IPS-18a (cell line): ENCODE measurements around the gene MAS1L.

Source experiments
- H3K27ac ChIP-seq: one replicate; pipeline ENCODE4 v1.5.1; 2013; ENCODE audit warnings: low read length
- H3K27me3 ChIP-seq: one replicate; pipeline ENCODE4 v1.6.1; 2013; ENCODE audit warnings: mild to moderate bottlenecking, low read length; ENCODE audit not compliant: control insufficient read depth, insufficient read depth
- H3K36me3 ChIP-seq: one replicate; pipeline ENCODE4 v1.6.1; 2013; ENCODE audit warnings: low read depth, low read length; ENCODE audit not compliant: control insufficient read depth
- H3K4me1 ChIP-seq: one replicate; pipeline ENCODE4 v1.6.1; 2013; ENCODE audit warnings: low read depth, low read length; ENCODE audit not compliant: control insufficient read depth
- H3K4me3 ChIP-seq: one replicate; pipeline ENCODE4 v1.5.1; 2013; ENCODE audit warnings: low read length
- H3K9ac ChIP-seq: one replicate; pipeline ENCODE4 v1.6.1; 2013; ENCODE audit warnings: mild to moderate bottlenecking, low read length, moderate library complexity
- H3K9me3 ChIP-seq: one replicate; pipeline ENCODE4 v1.6.1; 2013; ENCODE audit warnings: low read depth, low read length; ENCODE audit not compliant: control insufficient read depth

The MAS1L gene

DNA sequence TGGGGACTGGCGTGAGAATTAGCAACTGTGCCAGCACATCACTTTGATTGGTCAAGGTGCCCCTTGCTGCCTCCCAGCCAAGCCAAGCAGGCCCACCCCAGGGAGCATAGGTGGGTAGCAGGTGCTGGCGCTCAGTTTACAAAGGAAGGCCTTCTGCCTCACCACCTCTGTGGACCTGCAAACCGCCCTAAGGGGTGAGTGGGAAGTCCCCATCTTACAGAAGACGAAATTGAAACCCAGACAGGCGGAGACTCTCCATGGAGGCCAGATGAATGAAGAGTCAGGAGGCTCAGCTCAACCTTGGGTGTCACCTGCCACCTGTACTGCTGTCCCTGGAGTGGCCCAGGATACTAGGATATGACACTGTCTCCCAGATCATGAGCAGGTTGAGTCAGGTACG is 21.5 kb upstream of the MAS1L start:
- Histone ChIP-seq H3K27me3 (no peaks in the 10 kb centered on the region), H3K4me3 (no peak overlapping the region), H3K36me3 (no peaks in the 10 kb centered on the region), H3K9ac (no peak overlapping the region), H3K27ac (no peak overlapping the region), H3K4me1 (peaks cover 4% of the 10 kb centered on the region), H3K9me3 (no peaks in the 10 kb centered on the region)

DNA sequence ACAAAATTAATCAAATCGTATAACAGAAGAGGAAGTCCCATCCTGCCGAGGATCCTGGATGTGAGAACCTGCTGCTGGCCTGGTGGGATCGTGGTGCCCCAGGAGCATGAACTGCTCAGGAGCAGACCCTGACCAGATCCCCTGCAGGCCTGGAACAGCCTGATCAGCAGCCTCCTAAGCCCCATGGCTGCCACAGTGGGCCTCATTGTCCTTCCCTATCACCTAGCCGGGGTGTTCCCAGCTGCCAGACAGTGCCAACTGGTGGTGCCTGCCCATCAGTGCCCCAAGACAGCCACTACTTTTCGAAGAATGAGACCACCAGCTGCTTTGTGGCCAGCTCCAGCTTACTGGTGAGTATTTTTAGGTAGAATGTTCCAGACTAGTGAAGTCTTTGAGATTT is 19.6 kb upstream of the MAS1L start:
- no peak overlapping the region for H3K4me3 ChIP-seq
- H3K27ac ChIP-seq, result no peak overlapping the region
- no peaks in the 10 kb centered on the region for H3K27me3 ChIP-seq
- H3K9me3 ChIP-seq, result no peaks in the 10 kb centered on the region
- H3K4me1 ChIP-seq, result peaks cover 4% of the 10 kb centered on the region
- H3K36me3 ChIP-seq, result no peaks in the 10 kb centered on the region
- H3K9ac ChIP-seq, result no peak overlapping the region

DNA sequence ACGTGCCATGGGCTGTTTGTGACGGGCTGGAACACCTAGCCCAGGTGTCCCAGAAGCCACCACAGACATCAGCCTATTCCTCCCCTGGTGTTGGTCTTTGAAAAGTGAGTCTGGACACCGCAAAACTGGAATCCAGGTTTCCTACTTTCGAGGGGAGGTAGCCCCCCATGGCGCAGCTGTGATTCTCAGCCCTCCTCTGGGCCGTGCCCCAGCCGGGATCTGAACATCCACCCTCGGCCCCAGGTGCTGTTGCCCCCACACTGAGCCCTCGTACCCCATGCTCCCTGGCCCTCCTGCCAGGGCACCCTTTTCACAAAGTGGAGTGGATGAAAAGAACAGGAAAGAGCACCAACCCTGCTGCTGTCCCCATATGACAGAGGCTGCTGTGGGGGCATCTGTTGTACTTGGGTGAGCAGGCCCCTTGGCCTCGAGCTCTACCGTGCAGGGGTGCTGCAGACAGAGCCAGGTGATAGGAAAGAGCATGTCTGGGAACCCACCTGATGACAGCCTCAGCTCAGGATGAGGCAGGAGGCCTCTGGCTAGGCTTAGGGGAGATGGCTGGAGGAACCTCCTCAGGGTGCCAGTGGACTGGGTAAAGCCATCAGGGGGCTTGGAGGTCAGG is 18.8 kb upstream of the MAS1L start:
- Histone ChIP-seq H3K27me3 (no peaks in the 10 kb centered on the region), H3K36me3 (no peaks in the 10 kb centered on the region), H3K4me1 (peaks cover 4% of the 10 kb centered on the region), H3K4me3 (no peak overlapping the region), H3K27ac (no peak overlapping the region), H3K9me3 (no peaks in the 10 kb centered on the region), H3K9ac (no peak overlapping the region)

DNA sequence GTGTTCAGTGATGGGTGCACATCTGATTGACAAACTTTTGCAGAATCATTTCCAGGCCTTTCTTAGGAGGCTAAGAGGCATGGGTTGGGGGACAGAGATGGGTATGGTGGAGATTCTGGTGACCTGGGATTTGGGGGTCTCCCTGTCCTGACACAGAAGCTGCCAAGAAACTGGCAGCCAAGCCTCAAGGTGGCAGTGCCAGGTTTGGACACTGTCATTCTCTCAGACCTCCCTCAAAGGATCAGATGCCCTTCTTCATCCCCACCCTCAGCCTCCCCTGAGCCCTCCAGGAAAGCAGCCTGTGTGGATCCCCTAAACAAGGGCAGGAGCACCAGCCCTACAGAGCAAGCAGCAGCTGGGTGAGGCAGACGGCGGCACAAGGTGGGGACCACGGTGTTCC is 18.1 kb upstream of the MAS1L start:
- no peak overlapping the region for H3K4me3 ChIP-seq
- H3K36me3 ChIP-seq, result no peaks in the 10 kb centered on the region
- H3K9ac ChIP-seq, result no peak overlapping the region
- H3K27ac ChIP-seq, result no peak overlapping the region
- H3K27me3 ChIP-seq, result no peaks in the 10 kb centered on the region
- peaks cover 4% of the 10 kb centered on the region for H3K4me1 ChIP-seq
- H3K9me3 ChIP-seq, result no peaks in the 10 kb centered on the region

DNA sequence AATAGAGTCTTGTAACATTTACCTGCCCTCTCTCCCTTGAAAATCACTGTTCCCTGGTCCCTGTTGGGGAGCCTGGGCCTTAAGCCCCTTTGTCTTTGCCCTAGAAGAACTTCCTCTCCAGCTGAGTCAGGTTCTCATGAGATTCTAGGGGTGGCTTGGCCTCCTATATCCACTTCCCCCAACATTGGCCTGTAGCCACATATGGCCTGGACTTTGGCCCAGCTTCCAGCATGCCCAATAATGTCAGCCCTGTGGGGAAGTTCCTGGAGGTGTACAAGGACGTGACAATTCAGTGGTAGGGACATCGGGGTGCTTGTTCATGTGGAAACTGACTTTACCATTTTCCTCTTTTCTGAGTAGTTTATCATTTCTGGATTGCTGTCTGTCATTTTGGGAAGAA is 17.2 kb upstream of the MAS1L start:
- Histone ChIP-seq H3K4me1 (no peaks in the 10 kb centered on the region), H3K27me3 (no peaks in the 10 kb centered on the region), H3K36me3 (no peaks in the 10 kb centered on the region), H3K27ac (no peak overlapping the region), H3K4me3 (no peak overlapping the region), H3K9ac (no peak overlapping the region), H3K9me3 (no peaks in the 10 kb centered on the region)

DNA sequence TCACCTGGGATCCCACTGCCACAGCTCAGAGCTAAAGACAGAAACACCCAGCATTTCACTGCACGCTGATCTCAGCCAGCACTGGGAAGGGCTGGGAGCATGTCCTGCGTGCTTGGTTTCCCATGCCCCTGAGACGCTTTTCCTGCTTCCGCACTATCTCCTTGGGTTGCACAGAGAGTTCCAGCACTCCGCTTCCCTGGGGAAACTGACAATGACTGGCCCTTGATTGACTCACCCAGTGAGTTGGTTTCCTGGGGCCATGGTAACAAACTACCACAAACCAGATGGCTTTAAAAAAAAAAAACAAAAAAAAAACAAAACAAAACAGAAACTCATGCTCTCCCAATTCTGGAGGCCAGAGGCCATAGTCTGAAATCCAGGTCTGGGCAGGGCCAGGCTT is 14.8 kb upstream of the MAS1L start:
- H3K27me3 ChIP-seq, result no peaks in the 10 kb centered on the region
- no peaks in the 10 kb centered on the region for H3K4me1 ChIP-seq
- H3K36me3 ChIP-seq, result no peaks in the 10 kb centered on the region
- no peak overlapping the region for H3K27ac ChIP-seq
- H3K4me3 ChIP-seq, result no peak overlapping the region
- no peaks in the 10 kb centered on the region for H3K9me3 ChIP-seq
- H3K9ac ChIP-seq, result no peak overlapping the region

DNA sequence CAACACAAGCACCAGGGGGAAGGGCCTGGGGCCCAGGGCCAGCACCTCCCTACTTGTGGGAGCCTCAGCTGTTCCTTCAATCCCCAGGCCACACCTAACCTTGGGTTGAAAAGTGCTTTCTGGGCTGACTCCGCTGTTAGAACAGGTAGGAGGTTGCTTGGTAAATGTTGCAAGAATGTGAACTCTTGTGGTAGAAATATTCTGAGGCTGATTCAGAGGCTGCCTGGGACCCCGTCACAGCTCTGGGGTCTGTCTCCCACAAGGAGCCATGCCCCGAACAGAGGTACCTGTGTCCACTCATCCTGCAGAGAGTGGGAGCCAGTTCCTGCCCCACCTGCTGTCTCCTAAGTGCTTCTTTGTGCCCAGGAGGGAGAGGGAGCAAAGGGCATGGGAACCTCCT is 14.4 kb upstream of the MAS1L start:
- H3K27me3 ChIP-seq, result no peaks in the 10 kb centered on the region
- H3K9me3 ChIP-seq, result no peaks in the 10 kb centered on the region
- no peaks in the 10 kb centered on the region for H3K36me3 ChIP-seq
- no peak overlapping the region for H3K9ac ChIP-seq
- H3K4me1 ChIP-seq, result no peaks in the 10 kb centered on the region
- H3K27ac ChIP-seq, result no peak overlapping the region
- no peak overlapping the region for H3K4me3 ChIP-seq

DNA sequence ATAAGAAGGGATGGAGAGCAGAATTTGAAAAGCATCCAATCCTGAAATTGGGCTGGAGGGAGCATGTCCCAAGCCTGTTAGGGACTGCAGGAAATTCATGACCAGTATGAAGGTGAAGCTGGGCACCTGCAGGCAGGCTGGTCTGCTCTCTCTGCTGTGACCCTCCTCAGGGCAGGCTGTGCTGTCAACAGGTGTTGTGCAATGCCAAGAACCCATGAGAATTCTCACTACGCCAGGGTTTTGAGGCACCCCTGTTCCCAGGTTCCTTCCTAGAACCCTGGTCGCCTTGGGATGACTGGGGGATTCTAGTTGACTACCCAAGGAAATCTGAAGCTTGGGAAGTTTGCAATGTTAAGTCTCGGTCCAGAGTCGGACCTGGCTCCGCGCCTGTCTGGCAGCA is 13.3 kb upstream of the MAS1L start:
- Histone ChIP-seq H3K4me3 (no peak overlapping the region), H3K27ac (no peak overlapping the region), H3K27me3 (no peaks in the 10 kb centered on the region), H3K9me3 (no peaks in the 10 kb centered on the region), H3K36me3 (no peaks in the 10 kb centered on the region), H3K9ac (no peak overlapping the region), H3K4me1 (no peaks in the 10 kb centered on the region)

DNA sequence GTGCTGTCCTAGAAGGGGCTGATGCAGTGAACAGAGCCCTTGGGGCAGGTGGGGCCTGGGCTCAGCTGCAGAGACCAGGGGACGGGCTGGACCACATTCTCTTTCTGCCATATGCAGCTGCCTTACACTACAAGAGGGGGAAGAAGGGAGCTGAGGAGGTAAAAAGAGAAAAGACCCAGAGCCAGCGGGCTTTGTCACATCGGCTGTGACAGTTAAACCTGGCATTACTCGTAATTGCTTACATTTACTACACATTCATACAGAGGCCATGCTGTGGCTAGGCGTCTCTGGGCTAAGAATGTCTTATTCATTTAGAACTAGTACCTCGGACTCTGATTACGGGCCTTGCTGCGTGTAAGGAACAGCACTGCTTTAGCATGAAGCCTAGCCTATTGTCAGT is 12.8 kb upstream of the MAS1L start:
- H3K4me1 ChIP-seq, result no peaks in the 10 kb centered on the region
- H3K4me3 ChIP-seq, result no peak overlapping the region
- H3K9ac ChIP-seq, result no peak overlapping the region
- H3K27me3 ChIP-seq, result no peaks in the 10 kb centered on the region
- H3K36me3 ChIP-seq, result no peaks in the 10 kb centered on the region
- no peak overlapping the region for H3K27ac ChIP-seq
- H3K9me3 ChIP-seq, result no peaks in the 10 kb centered on the region

DNA sequence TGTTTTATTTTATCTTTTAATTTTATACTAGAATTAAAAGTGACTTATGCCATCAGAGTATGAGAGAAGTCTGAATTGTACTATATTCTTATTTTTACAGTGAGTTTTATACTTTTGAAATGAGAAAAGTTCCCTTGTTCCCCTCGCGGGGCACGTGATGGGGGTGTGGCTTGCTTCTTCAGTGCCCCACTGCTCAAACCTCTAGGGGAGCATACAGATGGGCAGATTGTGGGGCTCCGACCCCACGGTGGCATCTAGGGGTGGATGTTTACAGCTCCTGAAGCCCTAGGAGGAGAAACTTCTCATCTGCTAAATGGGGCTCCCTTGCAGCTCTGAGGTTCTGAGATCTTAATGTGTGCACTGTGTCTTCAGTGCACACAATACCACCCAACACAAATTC is 11.9 kb upstream of the MAS1L start:
- Histone ChIP-seq H3K36me3 (no peaks in the 10 kb centered on the region), H3K9me3 (no peaks in the 10 kb centered on the region), H3K4me3 (no peak overlapping the region), H3K27ac (no peak overlapping the region), H3K27me3 (no peaks in the 10 kb centered on the region), H3K9ac (no peak overlapping the region), H3K4me1 (no peaks in the 10 kb centered on the region)

DNA sequence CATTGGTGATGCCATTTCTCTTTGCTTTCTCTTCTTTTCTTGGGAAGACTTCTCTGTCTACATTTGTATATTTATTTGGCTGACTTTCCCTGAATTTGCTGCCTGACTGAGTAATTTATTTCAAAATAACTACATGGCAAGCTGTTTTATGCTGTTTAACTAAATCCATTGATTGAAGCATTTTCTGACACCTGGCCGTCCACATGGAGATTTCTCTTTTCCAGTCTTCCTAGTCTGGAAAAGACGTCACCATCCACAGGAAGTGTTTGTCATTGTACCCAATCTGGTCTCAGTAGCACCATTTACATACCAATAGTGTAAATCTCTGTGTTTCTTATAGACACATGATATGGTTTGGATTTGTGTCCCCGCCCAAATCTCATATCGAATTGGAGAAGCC is 9.2 kb upstream of the MAS1L start:
- Histone ChIP-seq H3K27ac (no peak overlapping the region), H3K4me3 (no peak overlapping the region), H3K4me1 (no peaks in the 10 kb centered on the region), H3K9ac (no peak overlapping the region), H3K36me3 (no peaks in the 10 kb centered on the region), H3K9me3 (no peaks in the 10 kb centered on the region), H3K27me3 (no peaks in the 10 kb centered on the region)

DNA sequence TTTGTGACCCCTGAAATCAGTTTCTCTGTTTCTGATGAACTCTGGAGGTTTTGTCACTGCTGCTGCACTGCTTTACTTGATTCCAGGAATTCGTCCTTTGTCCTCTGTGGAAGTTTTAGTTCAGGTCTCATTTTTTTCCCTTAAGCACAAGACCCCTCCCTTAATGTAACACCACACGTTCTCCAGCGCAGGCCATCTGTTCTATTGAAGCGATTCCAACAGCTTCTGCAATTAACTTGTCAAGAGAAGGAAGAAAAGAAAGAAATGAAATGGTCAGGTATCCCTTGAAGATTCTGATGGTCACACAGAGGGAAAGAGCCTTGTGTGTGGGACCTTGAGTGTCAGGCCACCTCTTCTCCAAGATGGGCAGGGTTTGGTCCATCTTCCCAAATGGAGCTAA is 7.8 kb upstream of the MAS1L start:
- Histone ChIP-seq H3K4me1 (no peaks in the 10 kb centered on the region), H3K27ac (no peak overlapping the region), H3K36me3 (no peaks in the 10 kb centered on the region), H3K4me3 (no peak overlapping the region), H3K9ac (no peak overlapping the region), H3K27me3 (no peaks in the 10 kb centered on the region), H3K9me3 (no peaks in the 10 kb centered on the region)
